Fibroblast of peridontal ligament (primary cell): ENCODE measurements around the gene RNF144A.
"Not testable (repeated sequence)": the region's sequence is repeated elsewhere in the genome, so short reads cannot be mapped to it uniquely, and the experiment has no call there.

Source experiments
- DNase-seq: peaks from one replicate; pipeline ENCODE4 v3.0.0-alpha.2; 2010; ENCODE audit errors: extremely low read depth

The RNF144A gene

DNA sequence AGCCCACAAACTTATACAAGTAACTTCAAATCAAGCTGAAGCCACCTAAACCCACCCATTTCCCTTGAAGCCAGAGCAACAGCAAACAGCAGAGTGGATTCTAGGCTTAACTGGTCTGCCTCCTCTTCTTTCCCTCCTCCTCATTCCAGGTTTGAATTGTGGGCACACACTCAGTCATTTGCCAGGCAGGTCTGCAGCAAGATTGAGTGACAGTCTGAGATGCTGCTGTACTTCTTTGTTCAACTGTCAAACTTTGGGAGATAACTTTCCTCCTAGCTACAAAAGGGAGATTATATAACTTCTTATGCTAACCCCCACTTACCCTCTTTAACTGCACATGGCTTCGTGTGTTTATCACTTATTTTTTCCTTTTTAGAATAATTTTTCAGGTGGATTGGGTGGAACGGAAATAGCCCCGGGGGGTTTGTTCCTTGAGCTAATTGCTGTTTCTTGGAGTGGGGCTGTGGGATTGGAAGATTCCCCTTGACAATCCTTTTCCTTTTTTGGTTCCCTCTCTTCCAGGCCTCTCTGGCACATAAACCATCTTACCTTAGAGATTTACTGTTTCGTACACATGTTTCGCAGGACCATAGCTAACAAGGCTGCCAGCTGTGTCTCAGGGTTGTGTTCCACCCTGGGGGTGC lies 55.0 kb downstream of the RNF144A start:
- no peak for DNase-seq

DNA sequence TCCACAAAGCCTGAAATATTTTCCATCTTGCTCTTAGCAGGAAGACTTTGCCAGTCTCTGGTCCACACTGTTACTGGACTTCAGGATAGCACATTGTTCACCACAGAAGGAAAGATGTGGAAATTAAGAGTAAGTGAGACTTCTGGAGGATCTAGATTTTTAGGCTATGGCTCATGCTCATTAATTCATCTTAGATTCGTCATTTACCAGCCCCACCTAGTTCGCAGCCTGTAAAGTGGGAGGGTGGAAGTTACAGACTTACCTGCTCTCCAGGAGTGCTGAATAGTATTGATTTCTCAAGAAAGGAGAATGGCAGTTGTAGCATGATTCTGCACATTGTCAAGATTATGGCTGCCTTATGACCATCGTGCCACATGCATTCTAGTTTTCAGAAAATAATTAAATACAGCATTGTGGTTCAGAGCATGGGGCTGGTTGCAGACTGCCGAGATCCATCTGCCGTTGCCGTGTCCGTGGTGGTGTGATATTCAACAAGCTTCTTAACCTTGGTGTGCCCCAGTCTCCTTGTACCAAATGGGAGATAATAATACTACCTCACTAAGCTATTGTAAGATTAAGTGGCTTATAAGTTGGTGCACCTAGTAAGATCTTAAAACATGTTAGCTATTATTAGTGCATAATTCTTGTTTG lies 56.8 kb downstream of the RNF144A start:
- no peak for DNase-seq

DNA sequence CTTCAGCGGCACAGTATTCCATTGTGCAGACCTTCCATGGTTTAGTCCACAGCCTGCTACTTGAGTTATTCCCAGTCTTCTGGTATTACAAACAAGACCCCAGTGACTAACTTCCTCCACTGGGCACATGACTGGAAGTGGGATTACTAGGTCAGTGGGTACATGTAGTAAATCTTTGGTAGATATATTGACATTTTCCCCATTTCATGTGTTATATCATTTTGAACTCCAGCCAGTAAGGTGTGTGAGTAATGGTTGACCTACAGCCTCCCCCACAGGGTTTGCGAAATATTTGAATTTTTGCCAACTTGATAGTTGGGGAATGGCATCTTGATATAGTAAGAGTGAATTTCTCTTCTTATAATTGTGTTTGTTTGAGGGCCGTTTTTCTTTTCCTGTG lies 58.8 kb downstream of the RNF144A start:
- DNase-seq: no peak

DNA sequence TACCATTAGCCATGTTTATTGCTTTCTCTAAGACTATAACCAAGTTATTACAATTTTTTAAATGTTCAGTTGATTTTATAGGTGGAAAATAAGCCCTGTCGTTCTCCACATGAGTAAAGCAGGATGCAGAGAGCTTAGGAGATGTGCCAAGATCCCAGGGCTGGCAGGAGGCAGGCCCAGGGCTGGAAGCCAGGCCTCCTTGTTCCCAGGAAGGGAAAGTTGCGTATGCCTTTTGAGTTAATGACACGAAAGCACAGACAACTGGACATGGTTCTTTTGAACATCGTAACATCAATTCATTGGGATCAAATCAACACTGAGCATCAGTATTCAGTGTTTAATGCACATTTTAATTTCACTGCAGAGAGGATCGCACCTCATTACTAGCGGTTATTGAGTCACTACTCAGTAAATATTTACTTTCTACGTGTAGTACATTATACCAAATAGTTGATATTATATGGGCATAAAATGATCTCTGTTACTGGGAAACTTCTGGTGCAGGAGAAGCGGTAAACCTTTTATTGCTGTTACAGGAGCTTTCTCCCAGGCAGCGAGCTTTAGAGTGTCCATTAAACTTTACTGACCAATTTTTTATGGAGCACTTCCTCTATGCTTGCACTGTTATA lies 60.0 kb downstream of the RNF144A start:
- peak; percentile 36 for DNase-seq

DNA sequence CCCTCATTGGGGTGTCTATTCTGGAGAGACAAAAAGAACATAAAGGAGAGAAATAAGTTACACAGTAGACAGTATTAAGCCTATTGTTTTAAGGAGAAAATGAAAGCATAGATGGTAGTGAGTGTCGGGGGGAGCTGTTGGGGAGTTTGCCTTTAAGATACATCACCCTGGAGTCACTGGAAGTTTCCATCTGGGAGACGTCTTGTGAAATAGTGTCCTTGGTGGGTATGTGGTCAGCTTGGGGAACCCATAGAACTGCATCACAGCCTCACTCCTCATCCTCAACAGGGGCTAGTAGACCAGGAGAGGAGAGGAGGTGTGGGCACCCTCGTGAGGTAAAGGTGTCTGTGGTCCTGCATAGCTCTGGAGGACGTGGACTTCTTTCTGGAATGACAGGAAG lies 60.6 kb downstream of the RNF144A start:
- no peak for DNase-seq

DNA sequence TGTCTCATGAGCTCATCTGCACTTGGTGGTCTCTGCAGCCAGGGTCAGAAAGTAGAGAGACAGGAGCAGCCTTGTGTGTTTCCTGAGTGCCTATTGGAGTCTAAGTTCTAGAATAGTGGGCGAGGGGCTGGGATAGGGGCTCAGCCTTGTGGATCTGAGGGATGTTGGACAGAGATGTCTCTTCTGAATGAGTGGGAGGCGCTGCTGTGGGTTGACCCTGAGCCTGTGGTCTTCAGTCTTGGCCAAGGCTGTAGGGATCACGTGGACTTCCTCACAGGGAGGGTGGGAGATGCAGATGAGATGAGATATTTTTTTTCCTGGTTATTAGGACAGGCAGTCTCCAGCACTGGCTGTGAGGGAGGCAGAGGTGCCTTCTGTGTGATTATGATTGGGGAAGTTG lies 61.8 kb downstream of the RNF144A start:
- DNase-seq: no peak

DNA sequence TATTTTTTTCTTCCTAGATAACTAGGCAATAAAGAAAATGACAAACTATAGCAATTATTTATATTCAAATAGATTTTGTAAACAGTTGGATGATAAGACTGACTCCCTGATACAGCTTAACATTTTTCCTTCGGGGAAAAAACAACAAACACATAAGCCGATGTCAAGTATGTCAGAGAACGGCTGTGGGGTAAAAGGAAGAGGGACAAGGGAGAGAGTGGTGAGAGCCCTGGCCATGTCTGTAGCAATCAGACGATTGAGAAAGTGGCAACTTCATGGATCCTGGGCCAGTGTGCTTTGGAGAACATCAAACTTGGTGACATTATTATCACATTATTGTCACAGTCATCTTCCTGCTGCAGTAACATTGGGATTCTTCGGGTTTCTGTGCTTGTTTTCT lies 65.2 kb downstream of the RNF144A start:
- DNase-seq: no peak

DNA sequence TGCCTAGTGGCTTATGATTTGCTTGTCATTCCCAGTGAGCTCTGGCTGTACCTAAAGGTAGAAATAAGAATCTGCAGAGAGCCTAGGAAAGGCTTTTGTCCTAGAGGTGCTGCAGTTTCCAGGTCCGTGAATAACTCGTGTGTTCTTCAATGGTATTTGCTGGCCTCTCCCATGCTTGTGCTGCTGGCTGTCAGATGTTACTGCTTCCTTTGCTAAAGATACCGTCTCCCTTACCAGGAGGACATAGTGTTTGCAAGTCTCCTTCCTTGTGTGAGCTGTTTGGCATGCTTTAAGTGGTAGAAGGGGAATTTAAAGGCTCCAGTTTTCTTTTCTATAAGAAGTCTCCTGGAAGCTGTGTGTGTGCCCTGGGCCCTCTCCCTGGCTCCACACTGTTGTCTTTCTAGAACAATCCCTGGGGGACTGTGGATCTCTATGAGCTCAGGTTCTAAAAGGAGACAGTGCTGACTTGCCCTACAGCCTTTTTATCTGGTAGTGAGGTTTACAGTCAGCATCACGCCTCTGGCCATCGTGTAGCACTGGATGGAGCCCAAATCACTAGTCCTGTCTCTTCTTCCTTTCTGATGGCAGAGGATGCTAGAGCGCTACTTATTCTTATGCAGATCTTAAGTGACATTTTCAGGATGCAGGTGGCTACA lies 65.8 kb downstream of the RNF144A start:
- DNase-seq: no peak

DNA sequence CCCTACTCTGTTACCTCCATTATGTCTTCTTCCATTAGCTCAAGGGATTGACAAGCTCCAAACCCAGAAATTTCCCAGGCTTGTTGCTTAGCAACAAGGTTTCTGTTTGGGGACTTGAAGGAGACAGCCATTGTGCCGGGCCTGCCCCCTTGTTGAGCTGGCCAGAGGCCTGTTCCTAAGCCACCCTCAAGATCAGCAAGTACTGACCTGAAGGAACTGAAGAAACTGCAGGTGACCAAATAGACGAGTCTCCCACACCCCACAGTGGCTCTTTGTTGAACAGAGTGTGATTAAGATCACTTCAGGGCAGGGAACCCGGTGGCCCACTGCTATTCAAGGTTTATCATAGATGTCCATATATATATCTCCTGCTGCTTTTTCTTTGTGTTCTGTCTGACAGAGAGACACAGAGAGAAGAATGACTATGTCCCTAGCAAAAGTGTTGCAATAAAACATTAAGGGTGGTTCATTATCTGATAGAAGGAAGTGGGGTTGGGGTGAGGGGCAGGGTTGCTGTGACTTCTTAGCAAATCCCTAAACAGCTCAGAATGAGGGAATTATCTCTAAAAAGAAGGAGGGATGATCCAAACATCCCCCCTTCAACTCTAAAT lies 69.2 kb downstream of the RNF144A start:
- no peak for DNase-seq

DNA sequence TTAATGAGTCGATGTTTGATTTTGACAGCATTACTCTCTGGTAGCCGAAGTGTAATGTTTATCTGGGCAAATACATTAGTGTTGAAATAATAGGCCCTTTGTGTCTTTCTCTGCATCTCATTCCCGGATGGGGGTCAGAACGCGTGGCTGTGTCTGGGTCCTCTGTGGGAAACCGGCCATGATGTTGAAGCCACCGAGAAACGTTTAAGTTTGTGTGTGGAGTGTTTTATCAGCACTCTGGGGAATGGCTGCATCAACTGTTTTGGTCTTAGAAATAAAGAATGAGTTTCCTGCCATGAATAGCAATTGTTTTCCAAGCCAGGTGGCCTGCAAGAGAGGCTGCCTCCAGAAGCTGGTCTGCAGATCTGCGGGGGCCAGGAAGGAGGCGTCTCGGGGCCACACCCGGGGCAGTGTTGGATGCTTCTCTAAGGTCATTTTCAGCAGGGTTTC lies 69.7 kb downstream of the RNF144A start:
- no peak for DNase-seq

DNA sequence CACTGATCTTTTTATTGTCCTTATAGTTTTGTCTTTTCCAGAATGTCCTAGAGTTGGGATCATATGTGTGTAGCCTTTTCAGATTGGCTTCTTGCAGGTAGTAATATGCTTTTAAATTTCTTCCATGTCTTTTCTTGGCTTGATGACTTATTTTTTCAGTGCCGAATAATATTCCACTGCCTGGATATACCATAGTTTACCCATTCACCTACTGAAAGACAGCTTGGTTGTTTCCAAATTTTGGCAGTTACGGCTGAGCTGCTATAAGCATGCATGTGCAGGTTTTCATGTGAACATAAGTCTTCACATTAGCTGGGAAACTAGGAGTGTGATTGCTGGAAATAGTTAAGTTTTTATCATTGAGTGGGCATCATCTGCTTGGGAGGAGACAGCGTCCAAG lies 73.7 kb downstream of the RNF144A start:
- no peak for DNase-seq

DNA sequence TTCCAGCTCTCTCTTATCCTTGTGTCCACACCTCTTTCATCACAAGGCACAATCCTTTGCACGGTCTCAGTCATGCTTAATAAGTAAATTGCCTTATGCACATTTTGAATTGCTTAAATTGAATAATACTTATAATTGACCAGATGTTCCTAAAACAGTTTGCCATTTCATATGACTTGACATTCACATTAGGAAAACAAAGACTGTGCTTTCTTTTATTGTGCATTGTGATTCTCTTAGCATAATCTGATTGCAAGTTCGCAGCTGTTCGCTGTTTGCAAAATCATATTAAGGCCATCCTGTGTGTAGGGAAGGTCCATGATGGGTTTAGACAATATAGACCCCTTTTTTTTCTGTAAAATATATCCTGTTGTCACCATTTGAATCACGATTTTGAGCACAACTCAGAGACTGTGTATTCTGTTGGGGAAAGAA lies 75.6 kb downstream of the RNF144A start:
- DNase-seq: no peak

DNA sequence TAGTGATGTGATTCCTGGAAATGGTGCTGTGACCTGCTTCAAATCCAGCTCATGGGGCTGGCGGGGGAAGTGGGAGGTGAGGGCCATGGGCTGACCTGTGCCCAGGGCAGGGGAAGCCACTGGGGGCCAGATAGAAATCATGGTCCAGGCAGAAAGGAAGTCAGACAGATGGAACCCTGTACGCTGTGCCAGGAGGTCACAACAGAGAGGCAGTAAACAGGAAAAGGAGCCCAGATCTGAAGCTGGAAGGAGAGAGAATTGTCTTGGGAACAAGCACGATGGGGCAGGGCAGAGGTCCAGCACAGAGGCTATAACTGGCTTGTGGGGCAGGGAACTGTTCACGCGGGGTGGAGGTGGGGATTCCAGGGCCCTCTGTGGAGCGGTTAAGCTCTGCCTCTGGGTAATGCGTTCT lies 76.0 kb downstream of the RNF144A start:
- DNase-seq: no peak

DNA sequence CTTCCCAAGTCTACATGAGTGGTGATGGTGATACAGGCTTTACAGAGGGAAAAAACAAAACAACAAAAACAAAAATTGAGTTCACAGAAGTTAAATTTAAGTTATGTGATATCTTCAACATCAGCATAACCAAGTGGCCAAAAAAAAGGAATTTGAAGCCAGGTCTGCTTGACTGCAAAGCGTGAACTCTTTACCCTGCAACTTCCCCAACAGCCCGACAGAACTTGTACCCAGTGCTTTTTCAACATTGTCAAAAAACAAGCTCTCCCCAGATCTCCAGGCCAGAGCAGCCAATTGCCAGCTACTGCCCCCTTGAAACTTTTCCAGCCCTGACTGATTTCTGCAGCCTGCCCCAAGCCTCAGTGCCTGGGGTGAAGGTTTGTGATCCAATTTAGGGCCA lies 76.7 kb downstream of the RNF144A start:
- DNase-seq: no peak

DNA sequence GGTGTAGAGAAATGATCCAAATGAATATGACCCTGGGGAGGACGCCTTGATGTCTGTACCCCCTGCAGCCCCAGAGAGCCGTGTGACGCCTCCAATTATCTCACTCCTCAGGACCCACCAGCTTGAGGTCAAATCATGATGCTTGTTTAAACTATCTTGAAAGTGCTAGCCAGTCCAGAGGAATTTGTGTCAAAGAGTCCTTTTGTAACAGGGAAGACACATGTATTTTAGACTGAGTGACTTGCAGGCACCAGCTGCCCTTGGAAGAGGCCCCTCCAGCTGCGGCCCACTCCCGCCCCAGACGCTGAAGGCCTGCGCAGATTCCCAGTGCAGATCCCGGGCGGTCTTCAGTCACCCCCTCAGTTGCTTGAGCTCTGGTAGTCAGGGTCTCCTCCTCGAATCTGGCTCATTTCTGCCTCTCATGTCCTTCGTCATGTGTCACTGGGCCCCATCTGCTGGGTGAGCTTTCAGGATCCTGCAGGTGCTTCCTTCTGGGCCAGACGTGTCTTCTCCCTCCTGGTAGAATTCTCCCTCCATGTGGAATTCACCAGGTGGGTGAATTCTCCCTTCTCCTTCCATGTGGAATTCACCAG lies 77.4 kb downstream of the RNF144A start:
- DNase-seq: no peak

DNA sequence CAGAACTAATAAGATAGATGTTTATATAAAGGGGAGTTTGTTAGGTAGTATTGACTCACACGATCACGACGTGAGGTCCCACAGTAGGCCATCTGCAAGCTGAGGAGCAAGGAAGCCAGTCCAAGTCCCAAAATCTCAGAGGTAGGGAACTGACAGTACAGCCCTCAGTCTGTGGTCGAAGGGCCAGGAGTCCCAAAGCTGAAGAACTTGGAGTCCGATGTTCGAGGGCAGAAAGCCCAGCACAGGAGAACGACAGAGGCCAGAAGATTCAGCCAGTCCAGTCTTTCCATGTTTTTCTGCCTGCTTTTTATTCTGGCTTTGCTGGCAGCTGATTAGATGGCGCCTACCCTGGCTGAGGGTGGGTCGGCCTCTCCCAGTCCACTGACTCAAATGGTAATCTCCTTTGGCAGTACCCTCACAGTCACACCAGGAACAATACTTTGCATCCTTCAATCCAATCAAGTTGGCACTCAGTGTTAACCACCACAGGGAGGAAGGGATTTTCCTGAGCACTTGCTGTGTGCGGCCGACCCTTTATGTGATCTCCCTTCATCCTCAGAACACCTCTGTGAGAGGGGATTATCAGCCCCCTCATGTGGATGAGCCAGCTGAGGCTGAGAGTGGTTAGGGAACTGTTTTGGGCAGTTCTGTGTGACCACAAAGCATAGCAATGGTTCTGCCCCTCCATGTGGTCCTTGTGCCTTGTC lies 78.3 kb downstream of the RNF144A start:
- no peak for DNase-seq

DNA sequence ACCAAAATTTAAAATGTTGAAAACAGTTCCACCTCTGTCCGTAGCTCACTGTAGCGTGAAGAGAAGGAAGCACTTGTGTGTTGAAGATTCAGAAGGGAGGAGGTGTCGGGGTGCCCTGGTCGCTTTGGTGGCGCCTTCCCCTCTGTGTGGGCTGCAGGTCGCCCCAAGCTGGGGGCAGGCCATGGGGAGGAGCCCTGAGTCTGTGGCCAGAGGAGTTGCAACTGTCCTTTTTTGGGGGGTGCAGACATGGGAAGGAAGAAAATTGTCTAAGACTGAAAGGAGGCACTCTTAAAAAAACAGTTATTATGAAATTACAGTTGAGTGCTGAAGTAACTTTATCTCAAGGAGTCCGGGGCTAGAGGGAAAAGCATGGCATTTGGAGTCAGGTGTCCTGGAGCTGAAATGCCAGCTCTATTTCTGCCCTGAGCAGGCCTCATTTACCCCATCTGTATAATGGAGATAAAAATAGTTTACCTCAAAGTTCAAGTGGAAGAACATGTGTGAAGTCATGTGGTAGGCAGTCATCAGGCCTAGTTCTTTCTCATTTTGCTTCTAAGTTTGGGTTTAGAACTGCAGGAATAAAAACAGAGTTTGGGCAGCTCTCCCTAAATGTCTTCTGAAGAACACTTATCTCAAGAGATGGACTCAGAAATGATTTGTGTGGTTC lies 82.1 kb downstream of the RNF144A start:
- DNase-seq: no peak

DNA sequence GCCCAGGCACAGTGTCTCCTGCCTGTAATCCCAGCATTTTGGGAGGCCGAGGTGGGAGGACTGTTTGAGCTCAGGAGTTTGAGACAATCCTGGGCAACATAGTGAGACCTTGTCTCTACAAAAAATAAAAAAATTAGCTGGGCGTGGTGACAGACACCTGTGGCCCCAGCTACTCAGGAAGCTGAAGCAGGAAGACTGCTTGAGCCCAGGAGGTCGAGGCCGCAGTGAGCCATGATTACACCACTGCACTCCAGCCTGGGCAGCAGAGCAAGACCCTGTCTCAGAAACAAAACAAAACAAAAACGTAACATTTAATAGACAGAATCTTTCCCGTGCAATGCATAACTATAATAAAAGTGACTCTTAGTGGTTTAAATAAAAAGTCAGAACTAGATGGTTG lies 84.2 kb downstream of the RNF144A start:
- not testable (repeated sequence) for DNase-seq

DNA sequence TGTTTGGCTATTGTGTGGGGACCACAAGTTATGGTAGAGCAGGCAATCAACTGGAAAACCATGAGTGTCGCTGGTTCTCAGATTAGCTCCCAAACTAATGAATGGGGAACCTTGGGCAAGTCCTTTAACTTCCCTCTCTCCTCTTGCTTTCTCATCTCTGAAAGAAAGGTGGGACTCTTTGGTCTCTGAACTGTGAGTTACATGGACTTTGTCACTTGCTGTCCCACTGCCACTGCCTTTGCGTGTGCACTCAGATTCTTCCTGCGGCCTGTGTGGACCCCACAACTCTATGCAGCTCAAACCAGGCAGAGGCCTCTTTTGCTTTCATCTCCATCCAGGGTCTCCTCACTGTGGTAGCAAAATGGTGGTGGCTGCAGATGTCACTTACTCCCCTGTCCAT lies 86.7 kb downstream of the RNF144A start:
- no peak for DNase-seq

DNA sequence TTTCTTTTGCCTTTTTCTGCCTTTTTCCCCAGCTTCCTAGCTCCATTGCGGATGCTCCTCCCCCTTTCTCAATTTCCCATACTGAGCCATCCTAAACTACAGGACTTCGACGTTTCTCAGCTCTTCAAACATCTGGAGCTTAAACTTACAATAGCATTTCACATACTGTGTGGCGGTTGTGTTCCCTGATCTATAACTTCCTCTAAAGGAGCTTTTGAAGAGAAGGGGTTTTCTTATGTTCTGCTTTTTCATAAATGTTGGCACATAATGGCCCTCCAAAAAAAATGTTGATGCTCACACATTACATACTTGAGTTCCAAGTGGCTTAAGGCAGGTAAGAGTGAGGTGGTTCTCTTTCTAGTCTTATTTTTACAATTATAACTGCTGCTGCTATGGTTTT lies 87.4 kb downstream of the RNF144A start:
- DNase-seq: no peak

DNA sequence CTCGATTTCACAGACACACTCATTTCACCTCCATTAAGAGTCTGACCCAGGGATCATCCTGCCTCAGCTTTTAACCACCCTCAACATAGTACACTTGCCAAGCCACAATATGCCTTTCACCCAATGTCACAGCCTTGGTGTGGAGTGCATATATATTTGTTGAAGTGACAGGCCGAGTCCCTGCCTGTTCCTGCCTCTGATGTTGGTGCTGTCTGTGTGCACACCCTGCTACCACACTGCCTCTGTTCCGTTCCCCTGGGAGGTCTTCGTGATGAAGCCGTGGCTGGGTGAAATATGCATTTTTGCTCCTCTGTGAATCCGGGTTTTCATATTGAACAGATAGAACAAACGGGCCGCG lies 90.3 kb downstream of the RNF144A start:
- no peak for DNase-seq
